ENCODE measurements around the gene BICC1. TPM values are rescaled to one million over a fixed set of nuclear protein-coding genes. Genes with fewer than 3 reads are reported as not detected.

The BICC1 gene
- total RNA-seq, 1 experiment from 2014 or later: 0.57 TPM

DNA sequence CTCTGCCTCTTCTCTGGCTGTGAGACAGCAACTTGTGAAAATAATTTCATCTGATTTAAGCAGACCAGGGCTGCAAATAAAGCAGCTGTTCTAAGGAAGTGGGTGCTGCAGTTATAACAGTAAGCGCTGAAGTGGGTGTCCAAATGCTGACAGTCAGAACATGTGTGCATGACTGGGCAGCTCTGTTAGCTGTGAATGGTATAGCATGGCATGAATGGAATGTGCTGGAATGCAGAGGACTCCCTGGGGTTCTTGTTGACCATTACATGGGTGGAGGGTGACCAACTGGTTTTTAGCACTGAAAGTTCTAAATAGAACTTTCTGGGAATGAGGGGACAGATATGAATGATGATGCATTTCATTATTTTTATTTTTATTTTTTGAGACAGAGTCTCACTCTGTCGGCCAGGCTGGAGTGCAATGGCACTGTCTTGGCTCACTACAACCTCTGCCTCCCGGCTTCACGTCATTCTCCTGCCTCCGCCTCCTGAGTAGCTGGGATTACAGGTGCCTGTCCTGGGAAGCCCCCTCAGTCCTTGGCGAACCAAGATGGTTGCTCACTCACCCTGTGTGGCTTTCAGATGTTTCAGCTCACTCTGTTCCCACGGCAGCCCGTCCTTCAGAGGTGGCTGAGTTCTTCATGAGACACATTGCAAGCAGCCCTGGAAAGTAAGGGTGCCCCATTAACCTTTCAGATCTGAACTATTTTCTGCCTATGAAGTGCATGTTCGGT lies 344.0 kb downstream of the BICC1 start:
- no peak overlapping the region for H3K14ac ChIP-seq (ENCODE audit: insufficient read depth, low read length)
- Mint-ChIP-seq H3K9me3 (peaks cover 10 to 11% of the 10 kb centered on the region in 2 experiments), H3K27ac (peak overlapping the region in 2 of 3 experiments; percentile 31 to 48; a peak in 2 of 7 replicates), H3K4me1 (peaks cover 7 to 13% of the 10 kb centered on the region in 2 experiments), H3K4me3 (no peak overlapping the region), H3K36me3 (ENCODE audit: insufficient read depth in 1 of 3, low read depth in 3 of 3) (peaks cover 0 to 12% (median 0%) of the 10 kb centered on the region in 3 experiments; a peak in 4 of 7 replicates), H3K27me3 (ENCODE audit: low read depth) (no peaks in the 10 kb centered on the region; the same call in 1 of the 2 replicates)
- no peak overlapping the region for H3K18ac ChIP-seq (ENCODE audit: insufficient read length, low read depth, low read length)
- no peaks in the 10 kb centered on the region for H4K20me1 ChIP-seq (ENCODE audit: control insufficient read depth, insufficient read depth, insufficient read length)
- no peak overlapping the region for H4K8ac ChIP-seq (replicated peaks; ENCODE audit: insufficient read length, low read depth, low read length)
- H3T11ph ChIP-seq (ENCODE audit: low read length): no peak overlapping the region
- no peak overlapping the region for H2AK5ac ChIP-seq (ENCODE audit: insufficient read length, low read length)
- no peaks in the 10 kb centered on the region for H3K23me2 ChIP-seq (ENCODE audit: insufficient read length, low read depth, low read length, poor library complexity, severe bottlenecking)
- no peak overlapping the region for H3K27ac ChIP-seq (ENCODE audit: insufficient read length, low read depth, low read length)
- H3K4ac ChIP-seq (ENCODE audit: low read depth, low read length): no peak overlapping the region
- no peak overlapping the region for H2BK5ac ChIP-seq (ENCODE audit: insufficient read length, low read length)
- H2BK20ac ChIP-seq (ENCODE audit: low read depth, low read length, poor library complexity, severe bottlenecking): no peak overlapping the region
- H4K91ac ChIP-seq (ENCODE audit: insufficient read length, low read depth, low read length): no peak overlapping the region
- H3K56ac ChIP-seq (ENCODE audit: insufficient read length, low read depth, low read length): no peak overlapping the region
- no peak overlapping the region for H2BK120ac ChIP-seq (ENCODE audit: low read depth, low read length, poor library complexity, severe bottlenecking)
- no peak overlapping the region for H2AFZ ChIP-seq (ENCODE audit: low read length)
- H3K9me3 ChIP-seq (ENCODE audit: control insufficient read depth, low read depth, low read length): no peaks in the 10 kb centered on the region
- H4K5ac ChIP-seq (ENCODE audit: insufficient read length, low read depth, low read length): no peak overlapping the region
- H3K23ac ChIP-seq (ENCODE audit: insufficient read length, low read depth, low read length): no peak overlapping the region
- H3K9ac ChIP-seq (ENCODE audit: extremely low read depth, insufficient read length, low read length): no peak overlapping the region
- H3K79me1 ChIP-seq (ENCODE audit: insufficient read depth, low read depth, low read length, poor library complexity, severe bottlenecking): no peaks in the 10 kb centered on the region
- no peak overlapping the region for H3K4me2 ChIP-seq (ENCODE audit: insufficient read depth, insufficient read length, low read length)
- H3K79me2 ChIP-seq (ENCODE audit: insufficient read depth, low read length): no peaks in the 10 kb centered on the region
- no peaks in the 10 kb centered on the region for H3K27me3 ChIP-seq (ENCODE audit: insufficient read depth, low read length)
- whole genome bisulfite sequencing (ENCODE audit: extremely low coverage, insufficient read length, low lambda C conversion rate): no CpG with 5 or more reads among the region's 9 CpGs
- H3K4me1 ChIP-seq (ENCODE audit: insufficient read depth, low read length): peaks cover 3% of the 10 kb centered on the region; the same call in 1 of the 2 replicates
- DNase-seq: peak; percentile 34
- H2BK15ac ChIP-seq (ENCODE audit: low read depth, low read length): no peak overlapping the region
- TF ChIP-seq, protein P1, sequence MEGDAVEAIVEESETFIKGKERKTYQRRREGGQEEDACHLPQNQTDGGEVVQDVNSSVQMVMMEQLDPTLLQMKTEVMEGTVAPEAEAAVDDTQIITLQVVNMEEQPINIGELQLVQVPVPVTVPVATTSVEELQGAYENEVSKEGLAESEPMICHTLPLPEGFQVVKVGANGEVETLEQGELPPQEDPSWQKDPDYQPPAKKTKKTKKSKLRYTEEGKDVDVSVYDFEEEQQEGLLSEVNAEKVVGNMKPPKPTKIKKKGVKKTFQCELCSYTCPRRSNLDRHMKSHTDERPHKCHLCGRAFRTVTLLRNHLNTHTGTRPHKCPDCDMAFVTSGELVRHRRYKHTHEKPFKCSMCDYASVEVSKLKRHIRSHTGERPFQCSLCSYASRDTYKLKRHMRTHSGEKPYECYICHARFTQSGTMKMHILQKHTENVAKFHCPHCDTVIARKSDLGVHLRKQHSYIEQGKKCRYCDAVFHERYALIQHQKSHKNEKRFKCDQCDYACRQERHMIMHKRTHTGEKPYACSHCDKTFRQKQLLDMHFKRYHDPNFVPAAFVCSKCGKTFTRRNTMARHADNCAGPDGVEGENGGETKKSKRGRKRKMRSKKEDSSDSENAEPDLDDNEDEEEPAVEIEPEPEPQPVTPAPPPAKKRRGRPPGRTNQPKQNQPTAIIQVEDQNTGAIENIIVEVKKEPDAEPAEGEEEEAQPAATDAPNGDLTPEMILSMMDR (conservative IDR thresholded peaks at IDR 0.05): no peak
- H2BK12ac ChIP-seq (ENCODE audit: insufficient read length, low read depth, low read length): no peak overlapping the region

Measured in H9 (cell line).